Epithelial cell of esophagus (primary cell): ENCODE data around the gene CRYBG2.

ENCODE experiments used
- DNase-seq: peaks from one replicate; pipeline ENCODE4 v3.0.0; 2010; ENCODE audit warnings: low read depth
- H3K4me3 ChIP-seq: 2 replicates; pipeline ENCODE4 v1.5.1; 2011; ENCODE audit warnings: mild to moderate bottlenecking, low read length, control low read depth
- CTCF ChIP-seq: IDR thresholded peaks from 2 replicates; pipeline ENCODE4 v1.5.1; 2011; ENCODE audit warnings: low read depth, mild to moderate bottlenecking, low read length, control low read depth, inconsistent platforms; ENCODE audit not compliant: insufficient read depth; ENCODE audit errors: missing control alignments

Gene CRYBG2

GRCh38 chr1:26349877-26350244 lies 4.1 kb downstream of the CRYBG2 start:
- no peak for TF ChIP-seq CTCF
- H3K4me3 ChIP-seq = no peak overlapping the region
- no peak for DNase-seq

GRCh38 chr1:26349188-26349876 lies 4.6 kb downstream of the CRYBG2 start:
- peak; percentile 91 for DNase-seq
- H3K4me3 ChIP-seq = no peak overlapping the region
- TF ChIP-seq CTCF = no peak

- DNase-seq = no peak
- TF ChIP-seq CTCF = no peak
These were observed 7.5 kb downstream of the CRYBG2 start for GRCh38 chr1:26346274-26347033.

GRCh38 chr1:26345718-26346117 lies 8.2 kb downstream of the CRYBG2 start:
- H3K4me3 ChIP-seq = no peak overlapping the region
- no peak for DNase-seq
- TF ChIP-seq CTCF = no peak

More at GRCh38 chr1:26346274-26347033, 7.5 kb downstream of the CRYBG2 start:
- H3K4me3 ChIP-seq = no peak overlapping the region

GRCh38 chr1:26344147-26344920 lies 9.6 kb downstream of the CRYBG2 start:
- no peak for TF ChIP-seq CTCF
- no peak overlapping the region for H3K4me3 ChIP-seq
- no peak for DNase-seq

- DNase-seq = peak; percentile 80
- no peak for TF ChIP-seq CTCF
- H3K4me3 ChIP-seq = no peak overlapping the region
These were observed 13.9 kb downstream of the CRYBG2 start for GRCh38 chr1:26340047-26340481.
